Neural cell (in vitro differentiated cells): ENCODE measurements around the gene RABL3. TPM values are rescaled to one million over a fixed set of nuclear protein-coding genes. Genes with fewer than 3 reads are reported as not detected.

Experiments used
- H2AFZ ChIP-seq: fragments of 200-600, 300-800 bp; sonication (generic), shearing (Covaris generic); 2 replicates; pipeline ENCODE4 v1.6.0; 2014; ENCODE audit warnings: low read depth, mild to moderate bottlenecking, antibody characterized with exemption, low read length, moderate library complexity
- H3F3A ChIP-seq: fragments of 200-600 bp; shearing (Covaris generic); 2 replicates; pipeline ENCODE4 v1.6.1; 2016; ENCODE audit warnings: mild to moderate bottlenecking, moderate library complexity, mixed read lengths, antibody characterized with exemption, low read length; ENCODE audit not compliant: insufficient read depth, poor library complexity, severe bottlenecking
- H3K27ac ChIP-seq: fragments of 200-600, 300-800 bp; sonication (generic), shearing (Covaris generic); 2 replicates; pipeline ENCODE4 v1.5.1; 2014; ENCODE audit warnings: mild to moderate bottlenecking, low read length, moderate library complexity
- H3K27me3 ChIP-seq: fragments of 300-800, 200-600 bp; sonication (generic), shearing (Covaris generic); 2 replicates; pipeline ENCODE4 v1.6.0; 2014; ENCODE audit warnings: mild to moderate bottlenecking, low read depth, low read length, moderate library complexity; ENCODE audit not compliant: insufficient read depth
- H3K36me3 ChIP-seq: fragments of 300-800, 200-600 bp; sonication (generic), shearing (Covaris generic); 2 replicates; pipeline ENCODE4 v1.5.1; 2014; ENCODE audit warnings: mild to moderate bottlenecking, antibody characterized with exemption, low read length, moderate library complexity; ENCODE audit not compliant: insufficient read depth
- H3K4me2 ChIP-seq: fragments of 300-800, 200-600 bp; sonication (generic), shearing (Covaris generic); 2 replicates; pipeline ENCODE4 v1.6.0; 2014; ENCODE audit warnings: mild to moderate bottlenecking, low read length
- H3K4me3 ChIP-seq: fragments of 300-800, 200-600 bp; sonication (generic), shearing (Covaris generic); 2 replicates; pipeline ENCODE4 v1.5.1; 2014; ENCODE audit warnings: mild to moderate bottlenecking, low read length, moderate library complexity
- H3K79me2 ChIP-seq: fragments of 200-600 bp; shearing (Covaris generic); replicated peaks from 2 replicates; pipeline ENCODE4 v1.6.0; 2014; ENCODE audit warnings: mild to moderate bottlenecking, low read length, moderate library complexity; ENCODE audit not compliant: insufficient read depth
- H3K9ac ChIP-seq: fragments of 300-800, 200-600 bp; sonication (generic), shearing (Covaris generic); 2 replicates; pipeline ENCODE4 v1.6.1; 2016; ENCODE audit warnings: mild to moderate bottlenecking, low read length, mixed read lengths
- H3K9me2 ChIP-seq: fragments of 200-600 bp; shearing (Covaris generic); 2 replicates; pipeline ENCODE4 v1.6.1; 2016; ENCODE audit warnings: mild to moderate bottlenecking, low read length, mixed read lengths; ENCODE audit not compliant: insufficient read depth
- H3K9me3 ChIP-seq: fragments of 200-600, 300-800 bp; sonication (generic), shearing (Covaris generic); 2 replicates; pipeline ENCODE4 v1.6.1; 2016; ENCODE audit warnings: mild to moderate bottlenecking, mixed run types, low read length, moderate library complexity, mixed read lengths
- H4K20me1 ChIP-seq: fragments of 200-600 bp; shearing (Covaris generic); 2 replicates; pipeline ENCODE4 v1.6.1; 2016; ENCODE audit warnings: mild to moderate bottlenecking, mixed run types; ENCODE audit not compliant: insufficient read depth
- EP300 ChIP-seq: fragments of 450-650 bp; conservative IDR thresholded peaks from 2 replicates; pipeline ENCODE4 v1.6.1; 2014; ENCODE audit warnings: antibody characterized with exemption, mild to moderate bottlenecking, moderate library complexity; ENCODE audit not compliant: poor library complexity, severe bottlenecking
- EZH2 ChIP-seq: fragments of 200-600, 300-800 bp; shearing (Covaris generic), sonication (generic); IDR thresholded peaks from 2 replicates; pipeline ENCODE4 v1.6.1; 2014; ENCODE audit warnings: antibody characterized with exemption, low read length, borderline replicate concordance, mild to moderate bottlenecking; ENCODE audit not compliant: insufficient read depth, poor library complexity, severe bottlenecking
- MXI1 ChIP-seq: fragments of 450-650 bp; conservative IDR thresholded peaks from 2 replicates; pipeline ENCODE4 v1.6.1; 2014; ENCODE audit warnings: antibody characterized with exemption, mild to moderate bottlenecking; ENCODE audit not compliant: poor library complexity, severe bottlenecking
- POLR2AphosphoS5 ChIP-seq: IDR thresholded peaks from 2 replicates; pipeline ENCODE4 v1.6.1; 2012
- RAD21 ChIP-seq: fragments of 450-650 bp; conservative IDR thresholded peaks from 2 replicates; pipeline ENCODE4 v1.6.1; 2014; ENCODE audit warnings: antibody characterized with exemption, mild to moderate bottlenecking, moderate library complexity
- SMC3 ChIP-seq: fragments of 450-650 bp; conservative IDR thresholded peaks from 2 replicates; pipeline ENCODE4 v1.6.1; 2014; ENCODE audit warnings: antibody characterized with exemption, mild to moderate bottlenecking, moderate library complexity; ENCODE audit not compliant: poor library complexity
- TAF1 ChIP-seq: IDR thresholded peaks from 2 replicates; pipeline ENCODE4 v1.6.1; 2012; ENCODE audit warnings: low read depth
- polyA plus RNA-seq: library from polyadenylated mRNA; depleted of rRNA; stranded (reverse); fragments of >200 nt; gene quantifications from 2 replicates; pipeline ENCODE4 v1.2.3, GENCODE V29; 2014
- TF ChIP-seq, protein P1 (sequence below): fragments of 450-650 bp; IDR thresholded peaks from 2 replicates; pipeline ENCODE4 v1.5.1; 2014; ENCODE audit warnings: antibody characterized with exemption, mild to moderate bottlenecking, moderate library complexity; ENCODE audit not compliant: poor library complexity, severe bottlenecking

Gene RABL3
- polyA plus RNA-seq, 1 donor from 2014 or later, result 14.7 TPM

DNA sequence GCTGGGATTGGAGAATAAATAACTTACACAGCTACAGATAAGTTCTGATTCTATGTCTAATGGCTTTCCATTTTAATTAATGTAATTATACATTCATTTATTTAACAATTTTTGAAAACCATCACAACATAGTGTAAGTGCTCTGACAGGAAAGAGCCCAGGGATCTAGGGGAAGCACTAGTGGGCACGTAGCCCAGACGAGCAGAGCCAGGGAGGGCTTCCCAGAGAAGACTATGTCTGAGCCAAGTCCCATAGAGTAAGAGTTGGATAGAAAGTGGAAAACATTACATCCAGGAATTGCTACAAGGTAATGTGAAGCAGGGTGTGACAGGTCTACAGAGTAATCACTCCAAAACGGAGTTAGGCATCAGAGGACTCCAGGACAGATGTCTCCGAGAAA is 57.4 kb downstream of the RABL3 start:
- Histone ChIP-seq H3K27ac (no peak overlapping the region), H2AFZ (no peak overlapping the region), H3K9me2 (no peaks in the 10 kb centered on the region), H3K36me3 (no peaks in the 10 kb centered on the region), H3K9me3 (no peaks in the 10 kb centered on the region), H3K9ac (no peak overlapping the region), H3K27me3 (no peaks in the 10 kb centered on the region), H4K20me1 (no peaks in the 10 kb centered on the region), H3K79me2 (no peaks in the 10 kb centered on the region), H3K4me2 (no peak overlapping the region), H3F3A (no peaks in the 10 kb centered on the region), H3K4me3 (no peak overlapping the region)
- no peak for TF ChIP-seq SMC3
- TF ChIP-seq POLR2AphosphoS5, result no peak
- no peak for TF ChIP-seq MXI1
- TF ChIP-seq, protein P1, sequence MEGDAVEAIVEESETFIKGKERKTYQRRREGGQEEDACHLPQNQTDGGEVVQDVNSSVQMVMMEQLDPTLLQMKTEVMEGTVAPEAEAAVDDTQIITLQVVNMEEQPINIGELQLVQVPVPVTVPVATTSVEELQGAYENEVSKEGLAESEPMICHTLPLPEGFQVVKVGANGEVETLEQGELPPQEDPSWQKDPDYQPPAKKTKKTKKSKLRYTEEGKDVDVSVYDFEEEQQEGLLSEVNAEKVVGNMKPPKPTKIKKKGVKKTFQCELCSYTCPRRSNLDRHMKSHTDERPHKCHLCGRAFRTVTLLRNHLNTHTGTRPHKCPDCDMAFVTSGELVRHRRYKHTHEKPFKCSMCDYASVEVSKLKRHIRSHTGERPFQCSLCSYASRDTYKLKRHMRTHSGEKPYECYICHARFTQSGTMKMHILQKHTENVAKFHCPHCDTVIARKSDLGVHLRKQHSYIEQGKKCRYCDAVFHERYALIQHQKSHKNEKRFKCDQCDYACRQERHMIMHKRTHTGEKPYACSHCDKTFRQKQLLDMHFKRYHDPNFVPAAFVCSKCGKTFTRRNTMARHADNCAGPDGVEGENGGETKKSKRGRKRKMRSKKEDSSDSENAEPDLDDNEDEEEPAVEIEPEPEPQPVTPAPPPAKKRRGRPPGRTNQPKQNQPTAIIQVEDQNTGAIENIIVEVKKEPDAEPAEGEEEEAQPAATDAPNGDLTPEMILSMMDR, result no peak

DNA sequence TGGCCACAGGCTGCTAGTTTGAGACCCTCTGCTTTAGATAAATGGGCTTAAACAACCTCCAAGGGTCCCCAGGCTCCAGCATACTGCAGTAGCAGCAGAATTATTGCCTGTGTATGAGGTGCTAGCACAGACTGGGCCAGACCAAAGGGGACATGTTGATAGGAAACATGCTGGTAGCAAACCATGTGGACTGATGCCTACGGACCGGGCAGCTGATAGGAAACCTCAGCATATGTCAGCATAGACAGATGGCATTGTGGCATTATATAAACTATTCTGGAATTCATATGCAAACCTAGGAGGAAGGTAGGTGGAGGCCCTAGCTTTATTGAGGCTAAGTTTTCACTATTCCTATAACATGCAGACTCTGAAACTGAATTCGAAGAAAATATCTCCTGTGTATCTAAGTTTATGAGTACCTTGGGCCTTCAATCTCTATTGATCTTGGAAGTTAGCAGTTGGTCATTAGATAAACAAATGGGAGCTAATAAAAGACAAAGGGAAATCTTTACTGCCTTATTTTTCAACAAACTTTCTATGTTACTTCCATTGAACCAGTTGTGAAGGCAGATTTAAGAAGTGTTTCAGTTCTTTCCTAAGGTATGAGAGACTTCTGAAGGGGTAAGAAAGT is 58.5 kb downstream of the RABL3 start:
- Histone ChIP-seq H3K79me2 (no peaks in the 10 kb centered on the region), H2AFZ (no peak overlapping the region), H3K4me3 (no peak overlapping the region), H3K36me3 (no peaks in the 10 kb centered on the region), H3K27ac (no peak overlapping the region), H3K9me3 (no peaks in the 10 kb centered on the region), H3K9me2 (no peaks in the 10 kb centered on the region), H3K9ac (no peak overlapping the region), H3K4me2 (no peak overlapping the region), H3F3A (no peaks in the 10 kb centered on the region), H3K27me3 (no peaks in the 10 kb centered on the region), H4K20me1 (no peaks in the 10 kb centered on the region)
- no peak for TF ChIP-seq RAD21
- TF ChIP-seq EZH2, result no peak

DNA sequence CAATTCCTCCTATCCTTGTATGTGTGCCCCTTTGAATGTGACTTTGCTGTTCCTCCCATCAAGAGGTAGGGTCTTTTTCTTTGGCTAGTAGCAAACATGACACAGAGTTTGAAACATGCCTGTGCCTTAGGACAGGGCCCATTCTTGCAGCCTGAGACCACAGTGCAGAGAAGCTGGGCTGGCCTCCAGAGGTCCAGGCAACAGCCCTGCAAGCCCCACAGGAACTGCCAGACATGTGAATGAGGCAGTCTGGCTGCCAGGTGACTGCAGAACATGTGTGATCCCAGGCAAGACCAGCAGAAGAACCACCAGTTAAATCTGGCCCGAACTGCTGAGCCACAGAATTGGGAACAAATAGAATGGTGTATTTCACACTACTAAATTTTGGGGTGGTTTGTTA is 59.1 kb downstream of the RABL3 start:
- no peaks in the 10 kb centered on the region for H3K9me2 ChIP-seq
- H3K9me3 ChIP-seq, result no peaks in the 10 kb centered on the region
- H3F3A ChIP-seq, result no peaks in the 10 kb centered on the region
- no peak overlapping the region for H3K9ac ChIP-seq
- H3K4me2 ChIP-seq, result no peak overlapping the region
- no peaks in the 10 kb centered on the region for H3K27me3 ChIP-seq
- no peaks in the 10 kb centered on the region for H4K20me1 ChIP-seq
- no peak overlapping the region for H3K27ac ChIP-seq
- H3K79me2 ChIP-seq, result no peaks in the 10 kb centered on the region
- no peak overlapping the region for H2AFZ ChIP-seq
- no peak overlapping the region for H3K4me3 ChIP-seq
- H3K36me3 ChIP-seq, result no peaks in the 10 kb centered on the region
- TF ChIP-seq SMC3, result no peak
- TF ChIP-seq, protein P1, result no peak
- no peak for TF ChIP-seq MXI1
- TF ChIP-seq RAD21, result no peak
- no peak for TF ChIP-seq TAF1
- TF ChIP-seq POLR2AphosphoS5, result no peak
- TF ChIP-seq EZH2, result no peak
- TF ChIP-seq EP300, result no peak
